ENCODE measurements around the gene TUBA8.
"Not testable (repeated sequence)": the region's sequence is repeated elsewhere in the genome, so short reads cannot be mapped to it uniquely, and the experiment has no call there.

Gene TUBA8

GRCh38 chr22:18110194-18110953 is at the start of gene TUBA8:
Gene TUBA8 (plus strand): TSS chr22:18110809. CDS start chr22:18110866, 57 bp downstream.
- no peak for DNase-seq

- no peak for DNase-seq
Observed at GRCh38 chr22:18062421-18062820, 48.2 kb upstream of the TUBA8 start.

- DNase-seq: no peak
Observed at GRCh38 chr22:18063306-18063705, 47.3 kb upstream of the TUBA8 start.

- DNase-seq: not testable (repeated sequence)
Observed at GRCh38 chr22:18063715-18064114, 46.9 kb upstream of the TUBA8 start.

GRCh38 chr22:18064636-18065035 is 46.0 kb upstream of the TUBA8 start:
- DNase-seq: no peak

GRCh38 chr22:18065256-18065655 is 45.4 kb upstream of the TUBA8 start:
- DNase-seq: no peak

- no peak for DNase-seq
Observed at GRCh38 chr22:18066181-18066859, 44.3 kb upstream of the TUBA8 start.

- no peak for DNase-seq
Observed at GRCh38 chr22:18067121-18067520, 43.5 kb upstream of the TUBA8 start.

GRCh38 chr22:18067548-18068341 is 42.9 kb upstream of the TUBA8 start:
- no peak for DNase-seq

- DNase-seq: no peak
Observed at GRCh38 chr22:18068381-18068988, 42.1 kb upstream of the TUBA8 start.

GRCh38 chr22:18069041-18069440 is 41.6 kb upstream of the TUBA8 start:
- DNase-seq: no peak

GRCh38 chr22:18070041-18070440 is 40.6 kb upstream of the TUBA8 start:
- DNase-seq: no peak

- DNase-seq: no peak
Observed at GRCh38 chr22:18070556-18071306, 39.9 kb upstream of the TUBA8 start.

GRCh38 chr22:18071307-18071967 is 39.2 kb upstream of the TUBA8 start:
- DNase-seq: not testable (repeated sequence)

- no peak for DNase-seq
Observed at GRCh38 chr22:18071968-18072310, 38.7 kb upstream of the TUBA8 start.

- no peak for DNase-seq
Observed at GRCh38 chr22:18073467-18073866, 37.1 kb upstream of the TUBA8 start.

GRCh38 chr22:18073927-18074326 is 36.7 kb upstream of the TUBA8 start:
- not testable (repeated sequence) for DNase-seq

GRCh38 chr22:18075101-18075719 is 35.4 kb upstream of the TUBA8 start:
- no peak for DNase-seq

- no peak for DNase-seq
Observed at GRCh38 chr22:18075720-18076497, 34.7 kb upstream of the TUBA8 start.

- DNase-seq: no peak
Observed at GRCh38 chr22:18077087-18077638, 33.4 kb upstream of the TUBA8 start.
